ENCODE measurements around the gene ZCWPW2.

ZCWPW2 gene

GRCh38 chr3:28386049-28386448 is 37.5 kb downstream of the ZCWPW2 start:
- DNase-seq = no peak

DNA sequence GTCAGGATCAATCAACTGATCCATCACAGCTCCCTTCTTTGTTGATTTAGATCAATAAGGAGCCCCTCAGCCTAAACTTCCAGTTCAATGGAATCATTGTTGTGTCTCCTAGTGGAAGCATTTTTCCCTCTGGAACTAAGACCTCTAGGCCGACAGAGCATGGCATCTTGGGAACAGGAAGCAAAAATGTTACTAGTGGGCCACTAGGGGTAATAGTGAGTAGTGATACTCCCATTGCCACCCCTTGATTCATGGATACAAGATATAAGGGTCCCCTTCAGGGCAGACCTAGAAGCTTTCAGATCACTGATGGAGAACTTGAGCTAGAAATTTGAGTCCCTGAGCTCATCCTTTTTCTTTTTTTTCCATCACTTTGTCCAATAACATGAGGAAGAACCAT is 40.5 kb downstream of the ZCWPW2 start:
- DNase-seq = no peak

- no peak for DNase-seq
Measured at GRCh38 chr3:28399206-28399605, 50.7 kb downstream of the ZCWPW2 start.

DNA sequence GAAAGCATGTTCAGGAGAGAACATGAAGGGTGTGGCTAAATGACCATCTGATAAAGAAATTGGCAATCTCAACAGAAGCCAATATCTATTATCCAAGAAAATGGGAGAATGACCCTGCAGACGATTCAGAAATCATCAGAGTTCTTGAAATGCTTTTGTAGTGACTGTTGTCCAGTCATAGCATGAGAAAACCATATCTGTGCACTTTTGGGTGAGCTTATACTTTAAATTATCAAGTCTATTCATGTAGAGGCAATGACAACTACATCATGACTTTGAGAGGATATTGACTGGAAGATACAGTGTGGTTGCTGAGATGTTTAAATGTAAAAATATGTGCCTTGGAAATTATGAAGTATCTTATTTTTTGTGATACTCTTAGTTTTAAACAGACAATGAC is 57.7 kb downstream of the ZCWPW2 start:
- no peak for DNase-seq

DNA sequence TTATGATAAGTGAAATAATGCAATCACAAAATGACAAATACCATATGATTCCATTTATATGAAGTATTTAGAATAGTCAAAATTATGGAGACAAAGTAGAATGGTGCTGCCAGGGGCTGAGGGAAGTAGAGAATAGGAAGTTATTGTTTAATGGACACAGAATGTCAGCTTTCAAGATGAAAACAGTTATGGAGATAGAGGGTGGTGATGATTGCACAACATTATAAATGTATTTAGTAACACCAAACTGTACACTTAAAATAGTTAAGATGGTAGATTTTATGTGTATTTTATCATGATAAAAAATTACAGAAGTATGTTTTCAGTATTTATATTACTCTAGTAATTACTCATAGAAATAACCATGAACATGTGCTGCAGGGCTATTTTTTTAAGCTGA is 100.9 kb downstream of the ZCWPW2 start:
- no peak for DNase-seq

DNA sequence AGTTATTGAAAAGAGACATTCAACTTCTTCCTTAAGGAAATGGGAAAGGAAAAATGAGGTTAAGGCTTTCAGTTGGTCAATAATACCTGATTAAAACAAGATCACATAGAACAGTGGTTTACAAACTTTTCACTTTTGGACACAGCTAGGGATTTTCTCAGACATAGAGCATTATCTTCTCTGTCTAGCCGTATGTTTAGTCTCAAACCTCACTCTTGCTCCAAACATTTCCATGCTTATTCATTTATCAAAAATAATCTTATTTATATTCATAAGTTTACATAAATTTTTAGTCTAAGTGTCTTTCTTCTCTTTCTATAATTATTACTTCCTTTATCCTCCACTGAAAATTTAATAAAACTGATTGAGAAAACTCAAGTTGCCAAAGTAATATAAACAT is 114.3 kb downstream of the ZCWPW2 start:
- DNase-seq = no peak

DNA sequence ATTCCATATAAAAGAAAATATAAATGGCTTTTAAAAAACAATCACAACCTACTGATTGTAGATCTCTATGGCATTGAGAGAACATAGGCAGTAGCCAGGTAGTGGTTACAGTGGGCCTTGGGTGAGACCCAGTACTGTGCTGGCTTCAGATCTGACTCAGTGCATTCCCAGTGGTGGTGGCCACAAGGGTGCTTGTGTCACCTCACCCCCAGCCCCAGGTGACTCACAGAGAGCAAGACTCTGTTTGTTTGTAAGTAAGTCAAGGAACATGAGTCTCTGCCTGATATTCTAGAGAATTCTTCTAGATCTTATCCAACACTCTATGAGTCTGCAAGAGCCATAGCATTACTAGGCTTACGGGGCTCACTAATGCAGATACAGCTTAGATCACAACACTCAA is 118.9 kb downstream of the ZCWPW2 start:
- DNase-seq = no peak

GRCh38 chr3:28476194-28476593 is 127.7 kb downstream of the ZCWPW2 start:
- peak; percentile 6 for DNase-seq

DNA sequence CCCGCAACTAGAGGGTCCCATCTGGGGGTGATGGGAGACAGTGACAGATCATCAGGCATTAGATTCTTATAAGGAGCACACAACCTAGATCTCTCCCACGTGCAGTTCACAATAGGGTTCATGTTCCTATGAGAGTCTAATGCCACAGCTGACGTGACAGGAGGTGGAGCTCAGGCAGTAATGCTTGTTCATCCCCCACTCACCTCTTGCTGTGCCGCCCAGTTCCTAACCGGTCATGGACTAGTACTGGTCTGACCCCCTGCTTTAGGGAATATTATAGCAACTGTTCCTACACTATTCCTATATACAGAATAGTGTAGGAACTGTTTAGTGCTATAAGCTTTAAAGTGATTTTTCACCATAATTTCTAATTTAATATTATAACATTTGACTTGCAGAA is 128.2 kb downstream of the ZCWPW2 start:
- DNase-seq = no peak

GRCh38 chr3:28485164-28485563 is 136.6 kb downstream of the ZCWPW2 start:
- no peak for DNase-seq

- DNase-seq = no peak
Measured at GRCh38 chr3:28495301-28495700, 146.8 kb downstream of the ZCWPW2 start.

- DNase-seq = no peak
Measured at GRCh38 chr3:28502397-28502937, 153.9 kb downstream of the ZCWPW2 start.

DNA sequence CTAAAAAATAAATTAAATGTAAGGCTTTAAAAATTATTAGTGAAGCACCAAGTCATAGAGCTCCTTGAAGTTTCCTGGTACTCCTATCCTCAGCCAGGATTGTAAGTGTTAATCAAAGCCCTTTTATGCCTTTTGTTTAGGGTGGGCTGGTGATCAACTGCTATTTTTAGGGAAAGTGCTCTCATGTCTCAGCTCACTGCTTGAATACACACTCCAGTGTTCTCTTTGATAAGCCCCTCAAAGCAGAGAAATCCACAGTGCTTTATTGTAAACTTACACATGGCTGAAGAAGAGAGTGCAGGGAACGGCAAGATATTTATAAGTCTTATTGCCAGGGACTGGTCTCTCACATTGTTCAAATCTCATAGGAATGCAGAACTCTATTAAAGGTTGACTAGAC is 156.5 kb downstream of the ZCWPW2 start:
- no peak for DNase-seq

DNA sequence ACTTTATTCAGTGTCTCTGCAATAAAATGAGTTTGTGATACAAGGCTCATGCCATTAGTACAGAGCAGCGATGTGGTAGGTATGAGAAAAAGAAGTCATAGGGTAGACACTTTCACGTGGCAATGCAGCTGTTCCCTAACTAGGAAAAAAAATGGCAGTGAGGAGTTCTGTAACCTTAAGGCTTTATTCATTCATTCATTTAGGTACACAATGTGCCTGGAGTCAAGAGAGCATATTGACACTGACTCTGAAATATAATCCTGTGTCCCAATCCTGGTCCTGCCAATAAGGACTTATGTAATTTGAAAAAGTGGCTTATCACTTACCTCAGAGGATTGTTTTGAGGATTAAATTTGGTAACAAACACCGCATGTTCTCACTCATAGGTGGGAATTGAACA is 173.1 kb downstream of the ZCWPW2 start:
- DNase-seq = no peak

DNA sequence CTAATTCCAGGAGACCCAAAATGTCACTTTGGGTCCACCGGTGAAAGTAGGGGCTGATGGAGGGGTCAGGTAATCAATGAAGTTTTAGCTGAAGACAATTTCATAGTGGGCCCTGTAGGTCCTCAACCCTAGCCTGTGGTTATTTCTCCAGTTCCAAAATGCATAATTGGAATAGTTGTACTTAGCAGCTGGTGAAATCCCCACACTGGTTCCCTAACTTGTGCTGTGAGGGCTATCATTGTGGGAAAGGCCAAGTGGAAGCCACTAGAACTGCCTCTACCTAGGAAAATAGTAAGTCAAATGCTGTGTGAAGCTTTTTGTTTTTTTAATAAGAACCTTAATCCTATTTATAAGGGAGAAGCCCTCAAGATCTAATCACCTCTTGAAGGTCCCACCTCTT is 193.8 kb downstream of the ZCWPW2 start:
- DNase-seq = no peak

DNA sequence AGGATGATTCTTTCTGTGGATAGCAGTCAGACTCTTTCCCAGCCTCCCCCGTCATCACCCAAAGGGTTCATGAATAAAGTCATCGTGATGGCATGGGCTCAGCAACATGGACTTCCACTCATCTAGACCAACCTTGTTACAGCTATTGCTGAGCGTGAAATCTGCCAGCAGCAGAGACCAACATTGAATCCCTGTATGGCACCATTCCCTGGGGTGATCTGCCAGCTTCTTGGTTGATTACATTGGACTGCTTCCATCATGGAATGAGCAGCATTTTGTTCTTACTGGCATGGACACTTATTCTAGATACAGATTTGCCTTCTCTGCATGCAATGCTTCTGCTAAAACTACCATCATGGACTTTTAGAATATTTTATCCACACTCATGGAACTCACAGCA is 195.7 kb downstream of the ZCWPW2 start:
- DNase-seq = no peak

DNA sequence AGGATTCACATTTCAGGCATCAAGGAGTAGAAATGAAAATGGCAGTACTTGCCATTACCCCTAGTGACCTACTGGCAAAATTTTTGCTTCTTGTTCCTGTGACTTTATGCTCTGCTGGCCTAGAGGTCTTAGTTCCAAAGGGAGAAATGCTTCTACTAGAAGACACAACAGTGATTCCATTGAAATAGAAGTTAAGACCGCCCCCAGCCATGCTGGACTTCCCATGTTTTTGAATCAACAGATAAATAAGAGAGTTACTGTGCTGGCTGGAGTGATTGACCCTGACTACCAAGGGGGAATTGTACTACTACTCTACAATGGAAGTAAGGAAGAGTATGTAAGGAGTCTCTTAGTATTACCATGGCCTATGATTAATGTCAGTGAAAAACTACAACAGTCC is 196.3 kb downstream of the ZCWPW2 start:
- DNase-seq = no peak

- DNase-seq = no peak
Measured at GRCh38 chr3:28547677-28548076, 199.2 kb downstream of the ZCWPW2 start.

DNA sequence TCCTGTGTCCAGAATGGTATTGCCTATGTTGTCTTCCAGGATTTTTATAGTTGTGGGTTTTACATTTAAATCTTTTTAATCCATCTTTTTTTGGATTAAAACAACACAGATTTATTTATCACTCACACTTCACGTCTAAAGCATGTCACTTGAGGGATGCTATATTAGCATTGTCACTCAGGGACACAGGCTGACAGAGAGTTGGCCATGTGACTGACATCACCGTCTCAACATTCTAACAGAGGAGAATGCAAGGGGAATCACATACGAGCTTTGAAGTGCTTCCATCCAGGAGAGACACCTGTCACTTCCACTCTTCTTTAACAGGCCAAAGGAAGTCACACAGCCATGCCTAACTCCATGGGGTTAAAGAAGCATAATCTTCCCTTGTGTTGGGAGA is 204.7 kb downstream of the ZCWPW2 start:
- DNase-seq = no peak

GRCh38 chr3:28556195-28556594 is 207.7 kb downstream of the ZCWPW2 start:
- no peak for DNase-seq

GRCh38 chr3:28564211-28564610 is 215.7 kb downstream of the ZCWPW2 start:
- no peak for DNase-seq

DNA sequence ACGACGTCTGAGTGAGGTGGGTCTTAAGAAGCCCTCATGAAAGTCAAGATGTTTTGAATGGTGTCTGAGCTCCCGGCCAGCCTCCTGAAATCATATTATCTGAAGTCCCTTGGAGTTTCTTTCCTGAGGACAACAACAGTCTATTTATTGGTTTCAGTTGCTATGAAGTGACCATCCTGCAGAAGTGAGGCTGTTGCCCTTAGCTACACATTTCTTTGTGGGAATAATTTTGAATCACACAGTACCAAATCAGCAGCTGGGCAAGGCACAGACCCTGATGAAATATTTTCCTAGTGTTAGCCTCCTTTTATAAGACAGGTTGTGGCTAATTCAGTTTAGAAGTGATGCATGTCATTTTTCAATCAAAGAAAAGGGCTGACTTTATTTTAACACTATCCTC is 220.8 kb downstream of the ZCWPW2 start:
- no peak for DNase-seq

GRCh38 chr3:28574036-28574435 is 225.5 kb downstream of the ZCWPW2 start:
- DNase-seq = no peak

- DNase-seq = peak; percentile 13
Measured at GRCh38 chr3:28575100-28575745, 226.7 kb downstream of the ZCWPW2 start.

Data from DMS 273 treated with DMSO at 0.1 percent for 48 hours (cell line).